Renal cortical epithelial cell (primary cell): ENCODE measurements around the gene RGS5. TPM values are rescaled to one million over a fixed set of nuclear protein-coding genes. Genes with fewer than 3 reads are reported as not detected.

ENCODE experiments used
- DNase-seq: peaks from one replicate; pipeline ENCODE4 v3.0.0-alpha.2; 2011; ENCODE audit warnings: low read depth
- total RNA-seq: library from RNA; depleted of rRNA; stranded (reverse); fragments of >200 nt; gene quantifications from 2 replicates; pipeline ENCODE4 v1.2.3, GENCODE V29; 2014

RGS5 gene
- total RNA-seq, 1 donor from 2014 or later, result 4.6 TPM

GRCh38 chr1:163145435-163145834 lies 57.3 kb downstream of the RGS5 start:
- no peak for DNase-seq

- no peak for DNase-seq
Observed at GRCh38 chr1:163144418-163144817, 58.3 kb downstream of the RGS5 start.

- no peak for DNase-seq
Observed at GRCh38 chr1:163142152-163142551, 60.6 kb downstream of the RGS5 start.

GRCh38 chr1:163141556-163141955 lies 61.2 kb downstream of the RGS5 start:
- DNase-seq, result no peak

- no peak for DNase-seq
Observed at GRCh38 chr1:163137556-163138265, 65.0 kb downstream of the RGS5 start.

- no peak for DNase-seq
Observed at GRCh38 chr1:163131981-163132380, 70.7 kb downstream of the RGS5 start.

GRCh38 chr1:163130225-163130856 lies 72.4 kb downstream of the RGS5 start:
- DNase-seq, result no peak

- no peak for DNase-seq
Observed at GRCh38 chr1:163128282-163128681, 74.4 kb downstream of the RGS5 start.

GRCh38 chr1:163124812-163125211 lies 77.9 kb downstream of the RGS5 start:
- DNase-seq, result no peak

GRCh38 chr1:163120372-163120771 lies 82.3 kb downstream of the RGS5 start:
- no peak for DNase-seq

GRCh38 chr1:163119707-163120106 lies 83.0 kb downstream of the RGS5 start:
- no peak for DNase-seq

GRCh38 chr1:163115887-163116286 lies 86.8 kb downstream of the RGS5 start:
- DNase-seq, result no peak

- no peak for DNase-seq
Observed at GRCh38 chr1:163107655-163108054, 95.1 kb downstream of the RGS5 start.

- no peak for DNase-seq
Observed at GRCh38 chr1:163106364-163106987, 96.2 kb downstream of the RGS5 start.

GRCh38 chr1:163104385-163105099 lies 98.2 kb downstream of the RGS5 start:
- DNase-seq, result no peak

GRCh38 chr1:163102590-163102989 lies 100.1 kb downstream of the RGS5 start:
- no peak for DNase-seq

GRCh38 chr1:163095213-163095612 lies 107.5 kb downstream of the RGS5 start:
- no peak for DNase-seq

- peak; percentile 80 for DNase-seq
Observed at GRCh38 chr1:163094589-163094988, 108.1 kb downstream of the RGS5 start.

- DNase-seq, result peak; percentile 23
Observed at GRCh38 chr1:163094182-163094581, 108.5 kb downstream of the RGS5 start.

GRCh38 chr1:163093579-163093978 lies 109.1 kb downstream of the RGS5 start:
- DNase-seq, result no peak

GRCh38 chr1:163093169-163093568 lies 109.5 kb downstream of the RGS5 start:
- DNase-seq, result no peak
